Panc1 (cell line): ENCODE data around the gene YDJC. TPM values are rescaled to one million over a fixed set of nuclear protein-coding genes. Genes with fewer than 3 reads are reported as not detected.

Experiments used
- ATAC-seq: fragments of 200-7000 bp; cut with Tn5 transposase; 2 replicates; pipeline ENCODE4 v1.9.1; 2020; ENCODE audit warnings: mild to moderate bottlenecking, moderate library complexity
- BruUV-seq: library from RNA; stranded (reverse); fragments of 400-500 nt; replicated peaks from 2 replicates; lab custom pipeline; 2021; lab: Mats Ljungman, UMichigan
- CTCF ChIA-PET: fragments of 300-600 bp; sonication (Branson Sonifier 250); formaldehyde crosslinking; loops from one replicate; lab custom pipeline; 2022; ENCODE audit warnings: antibody characterized with exemption; lab: Charles Lee
- POLR2A ChIA-PET: fragments of 300-600 bp; sonication (Branson Sonifier 250); formaldehyde crosslinking; loops from one replicate; lab custom pipeline; 2022; ENCODE audit warnings: antibody characterized with exemption; lab: Charles Lee
- DNase-seq: peaks from one replicate; pipeline ENCODE4 v3.0.0-alpha.2; 2010; ENCODE audit warnings: low read depth, low spot score
- H3K27ac ChIP-seq: 2 replicates; pipeline ENCODE4 v1.5.1; 2011; ENCODE audit warnings: mild to moderate bottlenecking, low read length, inconsistent platforms
- H3K27me3 ChIP-seq: fragments of 200-500 bp; sonication (Bioruptor generic); 2 replicates; pipeline ENCODE4 v1.6.0; 2014; ENCODE audit warnings: low read length, inconsistent platforms; ENCODE audit not compliant: control insufficient read depth, insufficient read depth
- H3K36me3 ChIP-seq: fragments of 200-500 bp; sonication (Bioruptor generic); 2 replicates; pipeline ENCODE4 v1.5.1; 2014; ENCODE audit warnings: inconsistent platforms, mild to moderate bottlenecking, low read length, moderate library complexity; ENCODE audit not compliant: control insufficient read depth, insufficient read depth
- H3K4me1 ChIP-seq: 2 replicates; pipeline ENCODE4 v1.5.1; 2011; ENCODE audit warnings: inconsistent platforms, mild to moderate bottlenecking, low read length, moderate library complexity; ENCODE audit not compliant: control insufficient read depth, insufficient read depth
- H3K4me3 ChIP-seq, 2 experiments: 2 replicates each; pipeline ENCODE4 v1.5.1; 2011 to 2012; ENCODE audit warnings: low read depth in 2 of 2, low read length in 2 of 2, mild to moderate bottlenecking in 2 of 2, inconsistent platforms in 1 of 2, moderate library complexity in 1 of 2
- H3K9me3 ChIP-seq: fragments of 200-500 bp; sonication (Bioruptor generic); 2 replicates; pipeline ENCODE4 v1.5.1; 2014; ENCODE audit warnings: low read depth, mild to moderate bottlenecking, inconsistent platforms, low read length, moderate library complexity; ENCODE audit not compliant: control insufficient read depth, insufficient read depth
- CTCF ChIP-seq: fragments of 450-650 bp; IDR thresholded peaks from 2 replicates; pipeline ENCODE4 v1.5.1; 2017; ENCODE audit warnings: mild to moderate bottlenecking
- POLR2AphosphoS5 ChIP-seq: IDR thresholded peaks from 2 replicates; pipeline ENCODE4 v1.6.1; 2012; ENCODE audit warnings: mild to moderate bottlenecking, low read depth, low read length, moderate library complexity
- REST ChIP-seq, 2 experiments: IDR thresholded peaks; 2 replicates each; pipeline ENCODE4 v1.6.1; 2011 to 2012; ENCODE audit warnings: low read depth in 2 of 2, control low read depth in 1 of 2, low read length in 1 of 2, mild to moderate bottlenecking in 1 of 2, moderate library complexity in 1 of 2; ENCODE audit not compliant: insufficient read depth in 1 of 2
- SIN3A ChIP-seq: IDR thresholded peaks from 2 replicates; pipeline ENCODE4 v1.6.1; 2012; ENCODE audit warnings: low read depth, mild to moderate bottlenecking, low read length, moderate library complexity, borderline replicate concordance; ENCODE audit not compliant: insufficient read depth
- TCF7L2 ChIP-seq: IDR thresholded peaks from 2 replicates; pipeline ENCODE4 v1.6.1; 2011; ENCODE audit warnings: mild to moderate bottlenecking, low read depth, low read length, inconsistent platforms
- in situ Hi-C: cut with HindIII; loops from 2 replicates; pipeline ENCODE4 v1.10.0; 2016; ENCODE audit warnings: low sequenced_read_pairs, low pct_unique_long_range_greater_than_20kb
- intact Hi-C: fragments of 100-400 bp; cut with micrococcal nuclease; formaldehyde crosslinking; loops from one replicate; pipeline ENCODE4 v1.10.0; 2022; ENCODE audit not compliant: unreplicated experiment
- microRNA-seq: library from miRNA; unstranded; fragments of <30 nt; microRNA quantifications from one replicate; pipeline ENCODE4 v1.1.0, GENCODE V29; 2020; ENCODE audit not compliant: unreplicated experiment
- total RNA-seq: library from RNA; stranded (reverse); gene quantifications from one replicate; pipeline ENCODE4 v1.2.1, GENCODE V29; 2021; ENCODE audit not compliant: unreplicated experiment

YDJC gene
- total RNA-seq, 1 experiment from 2014 or later = 60.6 TPM

- TF ChIP-seq TCF7L2 (no peak), REST (IDR thresholded peaks at IDR 0.05; ENCODE audit: insufficient read depth in 1 of 2, low read depth in 2 of 2, low read length in 1 of 2) (no peak), POLR2AphosphoS5 (no peak), SIN3A (no peak), CTCF (no peak)
- Histone ChIP-seq H3K9me3 (no peaks in the 10 kb centered on the region), H3K4me3 (no peak overlapping the region), H3K27me3 (no peaks in the 10 kb centered on the region), H3K36me3 (no peaks in the 10 kb centered on the region), H3K27ac (no peak overlapping the region), H3K4me1 (peaks cover 10% of the 10 kb centered on the region)
- DNase-seq (no peak), ATAC-seq (no peak)
- CTCF ChIA-PET = no interaction called here
- POLR2A ChIA-PET = interaction anchor here (0.7 kb wide), 1 partner anchor 1370 kb away, joined by 4 read pairs; no protein-coding TSS in a partner anchor
- intact Hi-C loops (no loop called here), in situ Hi-C loops (no loop called here)
- BruUV-seq = no TSS peak
Measured at GRCh38 chr22:21579474-21579851, 50.4 kb downstream of the YDJC start.

Small RNAs within 50 kb of the gene (microRNA-seq; reads per million reads assigned to microRNA genes)
- 815 reads per million, percentile 78 among the genes with 10 or more reads in this experiment for gene MIR130B
- gene MIR301B = 17.8 reads per million, percentile 37 among the genes with 10 or more reads in this experiment

Other genes starting within 250 kb of the YDJC start
- 0.54 TPM for gene RIMBP3B, start 246.3 kb downstream of the YDJC start, total RNA-seq
- 7.3 TPM for gene HIC2, start 212.7 kb downstream of the YDJC start, total RNA-seq
- gene TMEM191C, start 162.6 kb downstream of the YDJC start, total RNA-seq = 2.9 TPM
- 0.90 TPM for gene RIMBP3C, start 78.6 kb downstream of the YDJC start, total RNA-seq
- gene UBE2L3, start 62.3 kb downstream of the YDJC start, total RNA-seq = 51.1 TPM
- gene CCDC116, start 2.7 kb upstream of the YDJC start, total RNA-seq = not detected
- 66.0 TPM for gene SDF2L1, start 12.3 kb upstream of the YDJC start, total RNA-seq
- 40.0 TPM for gene PPIL2, start 36.0 kb upstream of the YDJC start, total RNA-seq
- 4.0 TPM for gene YPEL1, start 105.8 kb upstream of the YDJC start, total RNA-seq
- gene MAPK1, start 237.6 kb upstream of the YDJC start, total RNA-seq = 122 TPM